Lower lobe of right lung (tissue), 2 donors: ENCODE measurements around the gene NPTXR. TPM values are rescaled to one million over a fixed set of nuclear protein-coding genes. Genes with fewer than 3 reads are reported as not detected.

Source experiments
- ATAC-seq, 2 donors: fragments of 200-7000 bp; cut with Tn5 transposase; one replicate each; pipeline ENCODE4 v1.9.1; 2020 to 2022; ENCODE audit warnings: mild to moderate bottlenecking in 2 of 2, moderate library complexity in 2 of 2
- DNase-seq: peaks from one replicate; pipeline ENCODE4 v3.0.0-alpha.2; 2020
- H3K27ac ChIP-seq: fragments of 200-600 bp; one replicate; pipeline ENCODE4 v1.8.0; 2022
- H3K27me3 ChIP-seq: fragments of 200-600 bp; one replicate; pipeline ENCODE4 v1.8.0; 2022; ENCODE audit warnings: low read depth
- H3K36me3 ChIP-seq: fragments of 200-600 bp; one replicate; pipeline ENCODE4 v1.8.0; 2022; ENCODE audit warnings: mild to moderate bottlenecking
- H3K4me1 ChIP-seq: fragments of 200-600 bp; one replicate; pipeline ENCODE4 v1.8.0; 2022
- H3K4me3 ChIP-seq: fragments of 200-600 bp; one replicate; pipeline ENCODE4 v1.8.0; 2022; ENCODE audit warnings: mild to moderate bottlenecking
- H3K9me3 ChIP-seq: fragments of 200-600 bp; one replicate; pipeline ENCODE4 v1.8.0; 2022
- intact Hi-C: fragments of 100-400 bp; cut with DNase I; formaldehyde crosslinking; loops from one replicate; pipeline ENCODE4 v1.11.0; 2022
- total RNA-seq: library from RNA; stranded (reverse); fragmentation: NEBNext Ultra II Directional; extraction: Animal tissue kit (Norgen Biotek cat#: 25700); gene quantifications from one replicate; pipeline ENCODE4 v1.2.1, GENCODE V29; 2021
- TF ChIP-seq, protein P1 (sequence below): fragments of 200-600 bp; IDR thresholded peaks from one replicate; pipeline ENCODE4 v1.8.0; 2022; ENCODE audit warnings: antibody characterized with exemption, mild to moderate bottlenecking
- donor health status: DM: no; HTN: yes; CAD: no; lungs with severe emphysema.

NPTXR gene
- total RNA-seq, 1 donor from 2014 or later = 5.1 TPM

DNA sequence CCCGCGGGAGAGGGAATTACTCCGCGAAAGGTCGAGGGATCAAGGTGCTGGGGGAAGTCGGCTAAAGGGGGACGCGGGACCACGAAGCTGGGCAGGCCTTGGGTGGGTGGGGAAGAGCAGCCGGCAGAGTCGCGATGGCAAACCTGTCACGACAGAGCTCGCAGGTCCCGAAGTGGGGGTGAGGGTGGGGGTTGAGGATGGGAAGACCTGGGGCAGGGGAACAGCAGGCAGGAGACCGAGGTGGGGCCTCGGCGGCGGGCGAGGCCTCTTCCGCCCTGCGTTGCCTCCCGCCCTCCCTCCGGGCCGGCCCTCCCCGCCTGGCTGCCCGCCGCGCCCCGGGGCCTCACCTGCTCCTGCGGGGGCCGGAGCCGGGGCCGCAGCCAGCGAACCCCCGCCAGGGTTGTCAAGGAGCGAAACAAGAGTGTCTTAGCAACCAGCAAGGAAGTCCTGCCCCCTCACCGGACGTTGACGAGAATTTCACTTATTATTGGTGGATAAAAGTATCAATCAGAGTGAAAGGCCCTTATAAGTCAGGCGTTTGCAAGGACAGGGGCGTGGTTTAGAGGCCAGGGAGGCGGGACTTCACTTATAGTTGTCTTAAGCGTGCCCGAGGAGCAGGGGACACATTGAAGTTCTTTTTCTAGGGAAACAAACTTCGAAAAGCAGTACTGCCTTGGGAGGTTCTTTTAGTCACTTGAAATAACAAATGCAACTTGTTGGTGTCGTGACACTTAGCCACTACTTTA lies 49.9 kb downstream of the NPTXR start, which contains the start of gene DNAL4:
Gene DNAL4, minus strand, starts transcription at position 423 of the 746 bp plus-strand sequence. CDS start 11,412 bp downstream, outside the sequence.
- Histone ChIP-seq H3K27ac (peak within 1 kb of the TSS; percentile 83), H3K36me3 (peaks cover 14% of the 10 kb centered on the region), H3K27me3 (no peaks in the 10 kb centered on the region), H3K4me1 (peaks cover 15% of the 10 kb centered on the region), H3K9me3 (no peaks in the 10 kb centered on the region), H3K4me3 (peak within 1 kb of the TSS; percentile 68)
- intact Hi-C loops = no loop called here
- TF ChIP-seq, protein P1, sequence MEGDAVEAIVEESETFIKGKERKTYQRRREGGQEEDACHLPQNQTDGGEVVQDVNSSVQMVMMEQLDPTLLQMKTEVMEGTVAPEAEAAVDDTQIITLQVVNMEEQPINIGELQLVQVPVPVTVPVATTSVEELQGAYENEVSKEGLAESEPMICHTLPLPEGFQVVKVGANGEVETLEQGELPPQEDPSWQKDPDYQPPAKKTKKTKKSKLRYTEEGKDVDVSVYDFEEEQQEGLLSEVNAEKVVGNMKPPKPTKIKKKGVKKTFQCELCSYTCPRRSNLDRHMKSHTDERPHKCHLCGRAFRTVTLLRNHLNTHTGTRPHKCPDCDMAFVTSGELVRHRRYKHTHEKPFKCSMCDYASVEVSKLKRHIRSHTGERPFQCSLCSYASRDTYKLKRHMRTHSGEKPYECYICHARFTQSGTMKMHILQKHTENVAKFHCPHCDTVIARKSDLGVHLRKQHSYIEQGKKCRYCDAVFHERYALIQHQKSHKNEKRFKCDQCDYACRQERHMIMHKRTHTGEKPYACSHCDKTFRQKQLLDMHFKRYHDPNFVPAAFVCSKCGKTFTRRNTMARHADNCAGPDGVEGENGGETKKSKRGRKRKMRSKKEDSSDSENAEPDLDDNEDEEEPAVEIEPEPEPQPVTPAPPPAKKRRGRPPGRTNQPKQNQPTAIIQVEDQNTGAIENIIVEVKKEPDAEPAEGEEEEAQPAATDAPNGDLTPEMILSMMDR = no peak
- ATAC-seq = peak; percentile 98
- DNase-seq = peak; percentile 97

- DNase-seq = no peak
- peak overlapping the region; percentile 83 for H3K27ac ChIP-seq
- H3K27me3 ChIP-seq = no peaks in the 10 kb centered on the region
- peaks cover 20% of the 10 kb centered on the region for H3K4me1 ChIP-seq
- intact Hi-C loops = no loop called here
- no peaks in the 10 kb centered on the region for H3K9me3 ChIP-seq
- peaks cover 14% of the 10 kb centered on the region for H3K36me3 ChIP-seq
- peak overlapping the region; percentile 68 for H3K4me3 ChIP-seq
- no peak for ATAC-seq
- TF ChIP-seq, protein P1 = no peak
Measured at GRCh38 chr22:38793317-38793716, 50.5 kb downstream of the NPTXR start.

DNA sequence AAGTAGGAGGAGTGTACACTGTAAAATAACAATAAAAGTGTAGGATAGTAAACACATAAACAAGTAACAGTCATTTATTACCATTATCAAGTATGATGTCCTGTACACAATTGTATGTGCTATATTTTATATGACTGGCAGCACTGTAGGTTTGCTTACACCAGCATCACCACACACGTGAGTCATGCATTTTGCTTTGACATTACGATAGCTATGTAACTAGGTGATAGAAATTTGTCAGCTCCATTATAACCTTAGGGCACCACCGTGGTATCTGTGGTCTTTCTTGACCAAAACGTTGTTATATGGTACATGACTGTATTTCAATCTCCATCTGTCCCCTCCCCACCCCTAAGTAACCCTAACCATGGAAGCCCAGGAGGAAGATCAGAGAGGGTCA lies 51.0 kb downstream of the NPTXR start:
- no peak overlapping the region for H3K27ac ChIP-seq
- TF ChIP-seq, protein P1 = no peak
- peaks cover 25% of the 10 kb centered on the region for H3K4me1 ChIP-seq
- peak overlapping the region; percentile 68 for H3K4me3 ChIP-seq
- H3K27me3 ChIP-seq = no peaks in the 10 kb centered on the region
- H3K36me3 ChIP-seq = peaks cover 14% of the 10 kb centered on the region
- H3K9me3 ChIP-seq = no peaks in the 10 kb centered on the region
- DNase-seq = no peak
- ATAC-seq = no peak
- intact Hi-C loops = no loop called here

- intact Hi-C loops = no loop called here
- H3K36me3 ChIP-seq = peaks cover 18% of the 10 kb centered on the region
- DNase-seq (no peak), ATAC-seq (no peak)
- TF ChIP-seq, protein P1 = no peak
- no peaks in the 10 kb centered on the region for H3K9me3 ChIP-seq
- no peak overlapping the region for H3K4me3 ChIP-seq
- peaks cover 28% of the 10 kb centered on the region for H3K4me1 ChIP-seq
- H3K27me3 ChIP-seq = no peaks in the 10 kb centered on the region
- H3K27ac ChIP-seq = no peak overlapping the region
Measured at GRCh38 chr22:38789606-38790005, 54.2 kb downstream of the NPTXR start.

- Histone ChIP-seq H3K9me3 (no peaks in the 10 kb centered on the region), H3K27ac (peak overlapping the region; percentile 20), H3K4me1 (peaks cover 28% of the 10 kb centered on the region), H3K36me3 (peaks cover 18% of the 10 kb centered on the region), H3K27me3 (no peaks in the 10 kb centered on the region), H3K4me3 (no peak overlapping the region)
- no peak for ATAC-seq
- TF ChIP-seq, protein P1 = no peak
- intact Hi-C loops = no loop called here
- no peak for DNase-seq
Measured at GRCh38 chr22:38788846-38789245, 55.0 kb downstream of the NPTXR start.
